Measurements from ENCODE around the gene TMEM245.

TMEM245 gene

GRCh38 chr9:109145051-109145450 is 25.3 kb upstream of the TMEM245 start:
- Histone ChIP-seq H3K9me2 (ENCODE audit: low read depth, low read length) (no peaks in the 10 kb centered on the region), H4K20me1 (ENCODE audit: insufficient read depth, low read length) (no peaks in the 10 kb centered on the region), H3K4me2 (ENCODE audit: low read length) (no peak overlapping the region), H3K27me3 (ENCODE audit: insufficient read depth, low read length) (no peaks in the 10 kb centered on the region), H2AFZ (ENCODE audit: low read length) (no peak overlapping the region), H3K79me2 (ENCODE audit: insufficient read depth, low read length) (no peaks in the 10 kb centered on the region), H3K27ac (ENCODE audit: low read depth, low read length, poor library complexity, severe bottlenecking) (no peak overlapping the region), H3F3A (ENCODE audit: insufficient read depth, low read length) (no peaks in the 10 kb centered on the region), H3K36me3 (ENCODE audit: insufficient read depth, low read length) (no peaks in the 10 kb centered on the region), H3K4me3 (ENCODE audit: low read depth, low read length, poor library complexity, severe bottlenecking) (no peak overlapping the region), H3K9me3 (ENCODE audit: low read length) (no peaks in the 10 kb centered on the region), H3K9ac (ENCODE audit: low read length) (no peak overlapping the region), H3K4me1 (ENCODE audit: insufficient read depth, low read length, severe bottlenecking) (no peaks in the 10 kb centered on the region)
- no peak for TF ChIP-seq CTCF (IDR thresholded peaks at IDR 0.05; ENCODE audit: low read length)
- TF ChIP-seq EZH2 (IDR thresholded peaks at IDR 0.05; ENCODE audit: borderline replicate concordance, low read length), result no peak

GRCh38 chr9:109143881-109144562 is 24.3 kb upstream of the TMEM245 start:
- TF ChIP-seq CTCF (IDR thresholded peaks at IDR 0.05; ENCODE audit: low read length) (peak; percentile 32; the same call in 1 of the 2 replicates), EZH2 (IDR thresholded peaks at IDR 0.05; ENCODE audit: borderline replicate concordance, low read length) (no peak)
- H3K9me3 ChIP-seq (ENCODE audit: low read length), result no peaks in the 10 kb centered on the region
- no peaks in the 10 kb centered on the region for H3F3A ChIP-seq (ENCODE audit: insufficient read depth, low read length)
- no peaks in the 10 kb centered on the region for H3K27me3 ChIP-seq (ENCODE audit: insufficient read depth, low read length)
- no peaks in the 10 kb centered on the region for H3K79me2 ChIP-seq (ENCODE audit: insufficient read depth, low read length)
- no peak overlapping the region for H3K27ac ChIP-seq (ENCODE audit: low read depth, low read length, poor library complexity, severe bottlenecking)
- H3K9me2 ChIP-seq (ENCODE audit: low read depth, low read length), result no peaks in the 10 kb centered on the region
- no peak overlapping the region for H3K4me2 ChIP-seq (ENCODE audit: low read length)
- no peak overlapping the region for H3K4me3 ChIP-seq (ENCODE audit: low read depth, low read length, poor library complexity, severe bottlenecking)
- no peaks in the 10 kb centered on the region for H3K4me1 ChIP-seq (ENCODE audit: insufficient read depth, low read length, severe bottlenecking)
- no peak overlapping the region for H2AFZ ChIP-seq (ENCODE audit: low read length)
- H3K36me3 ChIP-seq (ENCODE audit: insufficient read depth, low read length), result no peaks in the 10 kb centered on the region
- no peaks in the 10 kb centered on the region for H4K20me1 ChIP-seq (ENCODE audit: insufficient read depth, low read length)
- H3K9ac ChIP-seq (ENCODE audit: low read length), result no peak overlapping the region

GRCh38 chr9:109141375-109141774 is 21.6 kb upstream of the TMEM245 start:
- TF ChIP-seq EZH2 (IDR thresholded peaks at IDR 0.05; ENCODE audit: borderline replicate concordance, low read length) (no peak), CTCF (IDR thresholded peaks at IDR 0.05; ENCODE audit: low read length) (no peak)
- H3K9me3 ChIP-seq (ENCODE audit: low read length), result no peaks in the 10 kb centered on the region
- no peaks in the 10 kb centered on the region for H3K4me1 ChIP-seq (ENCODE audit: insufficient read depth, low read length, severe bottlenecking)
- no peak overlapping the region for H3K4me2 ChIP-seq (ENCODE audit: low read length)
- H3F3A ChIP-seq (ENCODE audit: insufficient read depth, low read length), result no peaks in the 10 kb centered on the region
- no peak overlapping the region for H2AFZ ChIP-seq (ENCODE audit: low read length)
- H3K9ac ChIP-seq (ENCODE audit: low read length), result no peak overlapping the region
- H3K9me2 ChIP-seq (ENCODE audit: low read depth, low read length), result no peaks in the 10 kb centered on the region
- no peak overlapping the region for H3K4me3 ChIP-seq (ENCODE audit: low read depth, low read length, poor library complexity, severe bottlenecking)
- H3K27me3 ChIP-seq (ENCODE audit: insufficient read depth, low read length), result no peaks in the 10 kb centered on the region
- no peaks in the 10 kb centered on the region for H3K79me2 ChIP-seq (ENCODE audit: insufficient read depth, low read length)
- no peak overlapping the region for H3K27ac ChIP-seq (ENCODE audit: low read depth, low read length, poor library complexity, severe bottlenecking)
- no peaks in the 10 kb centered on the region for H4K20me1 ChIP-seq (ENCODE audit: insufficient read depth, low read length)
- H3K36me3 ChIP-seq (ENCODE audit: insufficient read depth, low read length), result no peaks in the 10 kb centered on the region

Data from OCI-LY1 (cell line).